ENCODE results near the gene GC. TPM values are rescaled to one million over a fixed set of nuclear protein-coding genes. Genes with fewer than 3 reads are reported as not detected.
A peak's percentile ranks its signal among the peaks of the same experiment; 100 is the strongest.

GC gene
- total and polyA plus RNA-seq, 9 of the 15 experiments (the other 6 are each of a cell fraction or from before 2014, with no cell fraction given): 0.44 TPM; not detected in 8

DNA sequence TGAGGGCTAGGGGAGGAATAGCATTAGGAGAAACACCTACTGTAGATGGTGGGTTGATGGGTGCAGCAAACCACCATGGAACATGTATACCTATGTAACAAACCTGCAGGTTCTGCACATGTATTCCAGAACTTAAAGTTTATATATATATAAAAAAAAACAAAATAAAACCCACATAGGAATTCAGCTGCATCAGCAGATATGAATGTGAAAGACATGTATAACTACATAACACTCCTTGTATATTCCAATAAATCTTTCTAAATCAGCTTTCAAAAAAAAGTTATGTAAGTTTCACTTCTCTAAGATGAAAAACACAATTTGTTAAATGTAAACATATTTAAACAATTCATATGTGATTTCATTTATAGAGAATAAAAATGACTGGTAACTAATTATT is 6.0 kb downstream of the GC start (continued):
- TF ChIP-seq C11orf30 (IDR thresholded peaks at IDR 0.05; ENCODE audit: low read depth) (0 out of 2 replicates have a peak, but pooled peaks have one; percentile 25), FOXK1 (CRISPR knock-in tag; IDR thresholded peaks at IDR 0.05; ENCODE audit: borderline replicate concordance) (no peak), ZNF431 (CRISPR knock-in tag; IDR thresholded peaks at IDR 0.05) (no peak), CREB3 (tag; conservative IDR thresholded peaks at IDR 0.05; ENCODE audit: low read depth) (no peak), RBM34 (IDR thresholded peaks at IDR 0.05; ENCODE audit: borderline replicate concordance, insufficient read depth, low read length) (no peak), MAFF (IDR thresholded peaks at IDR 0.05; ENCODE audit: low read length) (0 out of 2 replicates have a peak, but pooled peaks have one; percentile 18), PTRF (tag; IDR thresholded peaks at IDR 0.05) (no peak), BCL6 (CRISPR knock-in tag; IDR thresholded peaks at IDR 0.05) (no peak), ZBTB7A (IDR thresholded peaks at IDR 0.05; ENCODE audit: borderline replicate concordance, control insufficient read depth, low read depth, low read length) (no peak), TFAM (CRISPR knock-in tag; conservative IDR thresholded peaks at IDR 0.05) (no peak), ATF1 (CRISPR knock-in tag; IDR thresholded peaks at IDR 0.05) (no peak), ATF1 (tag; IDR thresholded peaks at IDR 0.05) (no peak), HMG20A (CRISPR knock-in tag; conservative IDR thresholded peaks at IDR 0.05) (no peak)
- TF ChIP-seq, protein P1, sequence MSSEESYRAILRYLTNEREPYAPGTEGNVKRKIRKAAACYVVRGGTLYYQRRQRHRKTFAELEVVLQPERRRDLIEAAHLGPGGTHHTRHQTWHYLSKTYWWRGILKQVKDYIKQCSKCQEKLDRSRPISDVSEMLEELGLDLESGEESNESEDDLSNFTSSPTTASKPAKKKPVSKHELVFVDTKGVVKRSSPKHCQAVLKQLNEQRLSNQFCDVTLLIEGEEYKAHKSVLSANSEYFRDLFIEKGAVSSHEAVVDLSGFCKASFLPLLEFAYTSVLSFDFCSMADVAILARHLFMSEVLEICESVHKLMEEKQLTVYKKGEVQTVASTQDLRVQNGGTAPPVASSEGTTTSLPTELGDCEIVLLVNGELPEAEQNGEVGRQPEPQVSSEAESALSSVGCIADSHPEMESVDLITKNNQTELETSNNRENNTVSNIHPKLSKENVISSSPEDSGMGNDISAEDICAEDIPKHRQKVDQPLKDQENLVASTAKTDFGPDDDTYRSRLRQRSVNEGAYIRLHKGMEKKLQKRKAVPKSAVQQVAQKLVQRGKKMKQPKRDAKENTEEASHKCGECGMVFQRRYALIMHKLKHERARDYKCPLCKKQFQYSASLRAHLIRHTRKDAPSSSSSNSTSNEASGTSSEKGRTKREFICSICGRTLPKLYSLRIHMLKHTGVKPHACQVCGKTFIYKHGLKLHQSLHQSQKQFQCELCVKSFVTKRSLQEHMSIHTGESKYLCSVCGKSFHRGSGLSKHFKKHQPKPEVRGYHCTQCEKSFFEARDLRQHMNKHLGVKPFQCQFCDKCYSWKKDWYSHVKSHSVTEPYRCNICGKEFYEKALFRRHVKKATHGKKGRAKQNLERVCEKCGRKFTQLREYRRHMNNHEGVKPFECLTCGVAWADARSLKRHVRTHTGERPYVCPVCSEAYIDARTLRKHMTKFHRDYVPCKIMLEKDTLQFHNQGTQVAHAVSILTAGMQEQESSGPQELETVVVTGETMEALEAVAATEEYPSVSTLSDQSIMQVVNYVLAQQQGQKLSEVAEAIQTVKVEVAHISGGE (CRISPR knock-in tag; IDR thresholded peaks at IDR 0.05): no peak

Data from K562 (cell line).